Measurements from ENCODE around the gene ADCK1. TPM values are rescaled to one million over a fixed set of nuclear protein-coding genes. Genes with fewer than 3 reads are reported as not detected.

Gene ADCK1
- total RNA-seq, 1 experiment from 2014 or later, result 12.2 TPM

DNA sequence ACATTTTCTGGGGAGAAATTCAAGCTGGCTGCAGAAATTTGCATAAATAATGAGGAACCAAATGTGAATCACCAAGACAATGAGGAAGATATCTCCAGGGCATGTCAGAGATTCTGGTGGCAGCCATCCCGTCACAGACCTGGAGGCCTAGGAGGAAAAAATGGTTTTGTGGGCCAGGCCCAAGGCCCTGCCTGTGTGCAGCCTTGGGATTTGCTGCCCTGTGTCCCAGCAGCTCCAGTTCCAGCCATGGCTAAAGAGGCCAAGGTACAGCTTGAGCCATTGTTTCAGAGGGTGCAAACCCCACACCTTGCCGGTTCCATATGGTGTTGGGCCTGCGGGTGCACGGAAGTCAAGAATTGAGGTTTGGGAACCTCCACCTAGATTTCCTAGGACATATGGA, 147.5 kb downstream of the ADCK1 start:
- no peak overlapping the region for H3K4ac ChIP-seq (ENCODE audit: low read depth, low read length)
- no peaks in the 10 kb centered on the region for H3K23me2 ChIP-seq (ENCODE audit: insufficient read length, low read depth, low read length, poor library complexity, severe bottlenecking)
- H3K79me2 ChIP-seq (ENCODE audit: insufficient read depth, low read length), result no peaks in the 10 kb centered on the region
- Mint-ChIP-seq H3K36me3 (ENCODE audit: insufficient read depth in 1 of 3, low read depth in 3 of 3) (peaks cover 6 to 20% (median 16%) of the 10 kb centered on the region in 3 experiments), H3K9me3 (peaks cover 33 to 34% of the 10 kb centered on the region in 2 experiments), H3K4me3 (no peak overlapping the region), H3K27ac (no peak overlapping the region), H3K27me3 (ENCODE audit: low read depth) (peaks cover 7% of the 10 kb centered on the region), H3K4me1 (no peaks in the 10 kb centered on the region)
- no peak overlapping the region for H3K56ac ChIP-seq (ENCODE audit: insufficient read length, low read depth, low read length)
- no peaks in the 10 kb centered on the region for H4K20me1 ChIP-seq (ENCODE audit: control insufficient read depth, insufficient read depth, insufficient read length)
- no peak overlapping the region for H2BK120ac ChIP-seq (ENCODE audit: low read depth, low read length, poor library complexity, severe bottlenecking)
- no peaks in the 10 kb centered on the region for H3K4me1 ChIP-seq (ENCODE audit: insufficient read depth, low read length)
- no peak overlapping the region for H2BK15ac ChIP-seq (ENCODE audit: low read depth, low read length)
- H3K79me1 ChIP-seq (ENCODE audit: insufficient read depth, low read depth, low read length, poor library complexity, severe bottlenecking), result no peaks in the 10 kb centered on the region
- no peak overlapping the region for H2BK20ac ChIP-seq (ENCODE audit: low read depth, low read length, poor library complexity, severe bottlenecking)
- no CpG with 5 or more reads among the region's 4 CpGs for WGBS (ENCODE audit: extremely low coverage, insufficient read length, low lambda C conversion rate)
- TF ChIP-seq, protein P1, sequence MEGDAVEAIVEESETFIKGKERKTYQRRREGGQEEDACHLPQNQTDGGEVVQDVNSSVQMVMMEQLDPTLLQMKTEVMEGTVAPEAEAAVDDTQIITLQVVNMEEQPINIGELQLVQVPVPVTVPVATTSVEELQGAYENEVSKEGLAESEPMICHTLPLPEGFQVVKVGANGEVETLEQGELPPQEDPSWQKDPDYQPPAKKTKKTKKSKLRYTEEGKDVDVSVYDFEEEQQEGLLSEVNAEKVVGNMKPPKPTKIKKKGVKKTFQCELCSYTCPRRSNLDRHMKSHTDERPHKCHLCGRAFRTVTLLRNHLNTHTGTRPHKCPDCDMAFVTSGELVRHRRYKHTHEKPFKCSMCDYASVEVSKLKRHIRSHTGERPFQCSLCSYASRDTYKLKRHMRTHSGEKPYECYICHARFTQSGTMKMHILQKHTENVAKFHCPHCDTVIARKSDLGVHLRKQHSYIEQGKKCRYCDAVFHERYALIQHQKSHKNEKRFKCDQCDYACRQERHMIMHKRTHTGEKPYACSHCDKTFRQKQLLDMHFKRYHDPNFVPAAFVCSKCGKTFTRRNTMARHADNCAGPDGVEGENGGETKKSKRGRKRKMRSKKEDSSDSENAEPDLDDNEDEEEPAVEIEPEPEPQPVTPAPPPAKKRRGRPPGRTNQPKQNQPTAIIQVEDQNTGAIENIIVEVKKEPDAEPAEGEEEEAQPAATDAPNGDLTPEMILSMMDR (conservative IDR thresholded peaks at IDR 0.05), result no peak
- no peak overlapping the region for H3K14ac ChIP-seq (ENCODE audit: insufficient read depth, low read length)
- no peak overlapping the region for H3K18ac ChIP-seq (ENCODE audit: insufficient read length, low read depth, low read length)
- H2BK12ac ChIP-seq (ENCODE audit: insufficient read length, low read depth, low read length), result no peak overlapping the region
- no peak overlapping the region for H2AFZ ChIP-seq (ENCODE audit: low read length)
- H3K27me3 ChIP-seq (ENCODE audit: insufficient read depth, low read length), result no peaks in the 10 kb centered on the region
- H2AK5ac ChIP-seq (ENCODE audit: insufficient read length, low read length), result no peak overlapping the region
- no peak overlapping the region for H3K4me2 ChIP-seq (ENCODE audit: insufficient read depth, insufficient read length, low read length)
- H3T11ph ChIP-seq (ENCODE audit: low read length), result no peak overlapping the region
- no peak overlapping the region for H4K8ac ChIP-seq (replicated peaks; ENCODE audit: insufficient read length, low read depth, low read length)
- no peak for DNase-seq
- H3K9ac ChIP-seq (ENCODE audit: extremely low read depth, insufficient read length, low read length), result no peak overlapping the region
- no peak overlapping the region for H2BK5ac ChIP-seq (ENCODE audit: insufficient read length, low read length)
- no peak overlapping the region for H3K27ac ChIP-seq (ENCODE audit: insufficient read length, low read depth, low read length)
- no peak overlapping the region for H4K5ac ChIP-seq (ENCODE audit: insufficient read length, low read depth, low read length)
- H3K23ac ChIP-seq (ENCODE audit: insufficient read length, low read depth, low read length), result no peak overlapping the region
- no peak overlapping the region for H4K91ac ChIP-seq (ENCODE audit: insufficient read length, low read depth, low read length)
- H3K9me3 ChIP-seq (ENCODE audit: control insufficient read depth, low read depth, low read length), result peaks cover 10% of the 10 kb centered on the region
